ENCODE measurements around the gene EPB41L4B.
"Not testable (repeated sequence)": the region's sequence is repeated elsewhere in the genome, so short reads cannot be mapped to it uniquely, and the experiment has no call there.

EPB41L4B gene

DNA sequence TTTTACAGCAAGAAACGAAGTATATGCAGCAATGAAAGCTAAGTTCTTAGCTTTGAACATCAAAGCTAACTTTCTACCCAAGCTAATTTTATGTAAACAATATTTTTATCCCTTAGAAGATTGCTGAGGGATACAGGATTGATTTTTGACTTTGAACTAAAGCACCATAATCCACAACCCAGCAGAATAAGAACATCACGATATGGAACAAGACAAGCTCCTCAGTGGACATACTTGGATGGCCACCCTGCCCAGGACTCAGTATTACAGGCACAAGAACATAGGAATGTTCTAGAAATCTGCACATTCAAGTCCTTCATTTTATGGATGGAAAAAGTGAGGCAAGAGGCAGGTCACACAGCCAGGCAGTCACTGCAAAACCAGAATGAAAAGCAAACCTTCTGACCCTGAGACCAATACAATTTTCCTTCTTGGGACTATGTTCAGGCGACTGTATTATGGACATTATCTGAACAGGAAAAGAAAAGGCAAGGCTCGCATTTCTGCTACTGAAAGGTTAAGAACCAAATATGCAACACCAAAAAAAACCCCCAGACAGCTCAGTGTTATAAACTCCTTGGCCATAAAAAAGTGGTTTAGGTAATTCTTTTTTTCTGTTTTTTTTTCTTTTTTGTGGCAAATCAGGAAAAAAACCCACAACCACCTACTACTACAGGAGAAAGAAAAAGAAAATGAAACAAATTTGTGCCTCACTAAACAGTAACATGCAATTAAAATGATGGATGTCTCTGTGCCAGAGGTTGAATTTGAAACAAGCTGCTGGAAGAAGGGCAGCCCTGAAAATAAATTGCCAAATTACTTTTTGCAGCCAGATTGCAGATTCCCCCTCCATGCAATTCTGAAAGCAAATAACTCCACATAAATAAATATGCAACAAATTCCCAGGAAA is 25.4 kb downstream of the EPB41L4B start:
- DNase-seq: no peak

DNA sequence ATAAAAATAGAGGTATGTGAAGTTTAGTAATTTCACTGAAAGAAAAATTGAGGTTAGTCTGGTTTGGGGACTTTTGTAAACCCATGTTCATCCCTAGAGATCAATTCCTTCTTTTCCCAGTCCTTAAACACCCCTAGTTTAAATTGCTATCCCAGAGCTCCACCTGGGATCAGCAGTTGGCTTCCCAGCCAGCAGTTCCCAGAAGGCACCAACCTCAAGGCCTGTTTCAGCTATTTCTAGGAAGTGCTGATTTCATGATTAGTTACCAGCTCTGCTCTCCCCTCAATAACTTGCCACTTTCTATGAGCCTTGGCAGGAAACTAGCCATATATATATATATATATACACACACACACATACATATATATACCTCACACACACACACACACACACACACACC is 30.5 kb downstream of the EPB41L4B start:
- no peak for DNase-seq

DNA sequence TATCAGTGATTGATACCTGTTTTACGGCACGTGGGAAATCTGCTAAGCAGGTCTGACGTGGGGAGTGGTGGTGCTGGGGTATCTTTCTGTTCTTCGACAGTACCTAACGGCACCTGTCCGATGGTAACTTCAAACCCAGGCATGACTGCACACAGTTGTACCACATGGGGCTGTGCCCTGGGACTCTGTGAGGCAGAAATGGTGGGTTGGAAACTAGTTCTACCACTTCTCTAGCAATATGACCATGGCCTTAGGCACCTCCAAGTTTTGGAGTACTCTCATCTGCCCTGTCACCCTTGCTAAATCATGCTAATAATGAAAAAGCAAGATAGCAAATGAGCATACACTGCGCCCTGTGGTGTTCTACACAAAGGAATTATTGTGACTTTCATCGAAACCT is 30.9 kb downstream of the EPB41L4B start:
- no peak for DNase-seq

DNA sequence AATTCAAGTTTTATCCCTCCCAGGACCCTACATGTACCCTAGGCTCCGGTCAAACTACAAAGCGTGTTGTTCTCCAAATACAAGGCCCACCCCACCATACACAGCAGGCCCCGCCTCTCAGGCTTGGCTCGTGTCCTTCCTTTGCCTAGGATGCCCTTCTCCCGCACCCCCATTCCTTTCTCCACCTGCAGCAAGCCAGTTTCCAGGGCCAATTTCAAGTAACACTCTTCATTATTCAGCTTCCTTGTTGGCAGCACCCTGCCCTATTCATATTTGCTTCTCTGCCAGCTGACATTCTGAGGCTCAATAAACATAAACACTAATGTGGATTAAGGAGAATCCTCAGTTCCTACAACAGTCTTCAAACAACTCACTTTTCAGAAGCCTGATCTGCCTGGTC is 31.7 kb downstream of the EPB41L4B start:
- DNase-seq: no peak

DNA sequence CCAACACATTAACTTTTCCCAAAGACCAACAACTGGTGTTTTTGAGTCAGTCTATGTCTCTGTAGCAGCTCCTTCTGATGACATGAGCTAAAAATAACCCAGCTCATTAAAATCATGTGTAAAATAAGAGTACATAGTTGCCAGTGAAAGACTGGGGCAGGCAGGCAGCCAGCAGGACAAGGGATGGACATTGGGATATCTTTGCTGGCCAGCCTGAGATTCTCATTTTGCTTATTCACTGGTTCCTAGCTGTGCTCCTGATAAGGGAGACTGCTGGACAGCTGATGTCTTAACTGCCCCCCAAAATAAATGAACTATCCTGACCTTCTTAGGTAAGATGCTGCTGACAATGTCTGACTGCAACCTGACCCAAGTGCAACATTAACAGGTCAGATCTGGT is 33.9 kb downstream of the EPB41L4B start:
- no peak for DNase-seq

DNA sequence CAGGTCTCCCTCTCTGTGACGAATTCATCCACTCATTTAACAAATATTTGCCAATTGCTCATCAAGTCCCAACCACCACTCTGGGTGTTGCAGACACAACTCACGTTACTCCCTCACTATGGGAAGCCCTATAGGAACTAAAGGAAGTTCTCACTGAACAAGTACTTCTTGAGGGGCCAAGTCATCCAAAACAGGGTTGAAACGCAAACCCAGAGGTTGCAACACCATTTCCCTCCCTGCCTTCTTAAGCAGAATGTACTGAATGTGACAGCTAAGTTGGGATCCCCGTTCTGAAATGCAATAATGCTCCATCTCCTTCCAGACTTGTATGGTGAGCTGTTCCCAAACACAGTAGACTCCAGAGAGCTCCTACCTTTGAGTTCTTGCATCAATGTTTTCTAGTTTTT is 34.3 kb downstream of the EPB41L4B start:
- DNase-seq: no peak

DNA sequence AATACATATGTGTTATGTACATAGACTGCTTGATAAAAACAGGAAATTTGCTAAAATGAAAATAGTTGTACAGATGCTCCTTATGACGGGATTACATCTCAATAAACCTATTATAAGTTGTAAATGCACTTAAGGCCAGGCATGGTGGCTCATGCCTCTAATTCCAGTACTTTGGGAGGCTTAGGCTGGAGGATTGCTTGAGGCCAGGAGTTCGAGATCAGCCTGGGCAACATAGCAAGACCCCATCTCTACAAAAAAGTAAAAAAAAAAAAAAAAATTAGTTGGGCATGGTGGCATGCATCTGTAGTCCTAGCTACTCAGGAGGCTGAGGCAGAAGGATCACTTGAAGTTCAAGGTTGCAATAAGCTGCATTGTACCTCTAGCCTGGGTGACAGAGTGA is 37.2 kb downstream of the EPB41L4B start:
- DNase-seq: not testable (repeated sequence)

DNA sequence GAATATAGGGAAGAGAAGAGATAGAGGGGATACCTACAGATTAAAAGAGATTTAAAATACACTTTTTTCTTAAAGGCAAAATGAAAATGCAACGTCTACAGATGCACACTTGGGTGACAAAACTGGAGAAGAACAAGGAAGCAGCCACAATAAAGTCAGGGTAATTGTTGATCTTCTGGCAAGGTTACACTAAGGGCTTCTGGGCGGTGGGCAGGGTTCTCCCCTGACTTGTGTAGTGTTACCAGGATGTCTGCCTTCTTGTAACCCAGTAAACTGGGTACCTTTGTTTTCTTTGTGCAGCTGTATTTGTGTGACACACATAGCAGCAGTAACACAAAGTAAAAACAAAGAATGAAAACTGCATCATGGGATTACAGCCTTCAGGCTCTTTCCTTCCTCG is 37.8 kb downstream of the EPB41L4B start:
- DNase-seq: no peak

DNA sequence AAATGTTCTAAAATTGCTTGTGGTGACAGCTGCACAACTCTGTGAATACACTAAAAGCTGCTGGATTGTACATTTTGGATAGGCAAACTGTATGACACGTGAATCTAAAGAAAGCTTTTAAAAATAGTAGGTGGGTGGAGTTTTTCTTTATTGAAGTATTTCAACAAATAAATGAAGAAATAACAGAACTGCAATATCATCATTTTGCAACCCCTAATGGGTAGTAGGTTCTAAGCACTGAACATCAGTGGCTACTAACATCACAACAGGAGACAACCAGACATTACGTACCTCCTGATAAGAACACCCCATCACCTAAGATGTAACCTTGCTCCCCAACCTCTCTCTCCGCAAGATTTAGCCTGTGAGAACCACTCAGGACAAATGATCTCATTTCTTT is 38.6 kb downstream of the EPB41L4B start:
- DNase-seq: no peak

DNA sequence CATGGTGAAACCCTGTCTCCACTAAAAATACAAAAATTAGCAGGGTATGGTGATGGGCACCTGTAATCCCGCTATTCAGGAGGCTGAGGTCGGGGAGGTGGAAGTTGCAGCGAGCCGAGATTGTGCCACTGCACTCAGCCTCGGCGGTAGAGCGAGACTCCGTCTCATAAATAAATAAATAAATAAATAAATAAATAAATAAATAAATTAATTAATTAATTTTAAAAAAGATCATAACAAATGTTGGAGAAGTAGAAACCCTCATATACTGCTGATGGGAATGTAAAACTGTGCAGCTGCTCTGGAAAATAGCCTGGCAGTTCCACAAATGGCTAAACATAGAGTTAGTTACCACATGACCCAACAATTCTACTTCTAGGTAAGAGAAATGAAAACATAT is 39.3 kb downstream of the EPB41L4B start:
- no peak for DNase-seq

DNA sequence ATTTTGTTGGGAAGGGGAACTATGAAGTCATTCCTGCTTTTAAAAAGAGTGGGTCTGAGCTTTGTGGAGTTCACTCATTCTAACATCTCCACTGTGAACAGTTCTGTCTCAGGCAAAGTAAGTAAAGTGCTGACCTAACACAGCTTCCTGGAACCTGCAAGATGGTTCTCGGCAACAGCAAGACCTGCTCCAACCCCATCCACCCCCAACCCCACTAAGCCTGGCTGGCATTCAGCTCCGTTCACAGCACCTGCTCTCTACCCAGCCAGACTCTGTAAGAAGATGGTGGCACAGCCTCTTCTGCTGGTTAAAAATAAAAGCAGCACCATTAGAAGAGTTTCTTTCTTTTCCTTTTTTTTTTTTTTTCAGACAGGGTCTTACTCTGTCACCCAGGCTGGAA is 42.0 kb downstream of the EPB41L4B start:
- no peak for DNase-seq

DNA sequence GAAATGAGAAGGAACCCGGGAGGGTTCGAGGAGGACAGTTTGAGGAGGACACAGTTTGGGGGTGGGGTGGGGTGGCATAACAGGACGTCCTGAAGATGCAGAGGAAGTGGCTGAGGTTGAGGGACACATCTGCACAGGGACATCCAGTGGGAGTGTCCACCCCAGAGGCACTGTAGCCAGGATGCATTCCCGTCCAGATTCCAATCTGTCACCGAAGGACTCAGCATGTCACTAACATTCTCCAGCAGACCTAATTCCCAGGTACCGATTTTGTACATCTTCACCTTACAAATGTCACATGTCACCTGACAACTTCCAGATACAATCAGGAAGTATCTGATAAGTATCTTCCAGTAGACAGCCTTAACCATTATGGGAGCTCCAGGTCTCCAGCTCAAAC is 42.6 kb downstream of the EPB41L4B start:
- no peak for DNase-seq

DNA sequence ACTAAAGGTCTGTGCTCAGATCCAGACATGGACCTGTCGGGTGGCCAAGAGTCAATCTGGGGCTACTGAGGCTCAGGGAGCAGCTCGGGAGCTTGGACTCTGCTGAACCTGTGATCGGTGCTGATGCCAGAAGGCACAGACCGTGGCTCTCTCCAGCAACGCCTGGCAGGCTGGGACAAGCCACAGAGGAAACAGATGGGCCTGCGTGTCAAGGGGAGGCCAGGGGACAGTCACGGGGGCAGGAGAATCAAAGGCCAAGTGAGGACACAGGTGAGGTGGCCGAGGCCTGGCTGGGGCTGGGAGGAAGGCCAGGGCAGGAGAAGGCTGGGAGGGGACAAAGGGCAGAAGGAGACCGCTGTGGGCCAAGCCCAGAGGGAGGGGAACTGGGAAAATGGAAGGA is 43.4 kb downstream of the EPB41L4B start:
- peak; percentile 28 to 74 for DNase-seq

DNA sequence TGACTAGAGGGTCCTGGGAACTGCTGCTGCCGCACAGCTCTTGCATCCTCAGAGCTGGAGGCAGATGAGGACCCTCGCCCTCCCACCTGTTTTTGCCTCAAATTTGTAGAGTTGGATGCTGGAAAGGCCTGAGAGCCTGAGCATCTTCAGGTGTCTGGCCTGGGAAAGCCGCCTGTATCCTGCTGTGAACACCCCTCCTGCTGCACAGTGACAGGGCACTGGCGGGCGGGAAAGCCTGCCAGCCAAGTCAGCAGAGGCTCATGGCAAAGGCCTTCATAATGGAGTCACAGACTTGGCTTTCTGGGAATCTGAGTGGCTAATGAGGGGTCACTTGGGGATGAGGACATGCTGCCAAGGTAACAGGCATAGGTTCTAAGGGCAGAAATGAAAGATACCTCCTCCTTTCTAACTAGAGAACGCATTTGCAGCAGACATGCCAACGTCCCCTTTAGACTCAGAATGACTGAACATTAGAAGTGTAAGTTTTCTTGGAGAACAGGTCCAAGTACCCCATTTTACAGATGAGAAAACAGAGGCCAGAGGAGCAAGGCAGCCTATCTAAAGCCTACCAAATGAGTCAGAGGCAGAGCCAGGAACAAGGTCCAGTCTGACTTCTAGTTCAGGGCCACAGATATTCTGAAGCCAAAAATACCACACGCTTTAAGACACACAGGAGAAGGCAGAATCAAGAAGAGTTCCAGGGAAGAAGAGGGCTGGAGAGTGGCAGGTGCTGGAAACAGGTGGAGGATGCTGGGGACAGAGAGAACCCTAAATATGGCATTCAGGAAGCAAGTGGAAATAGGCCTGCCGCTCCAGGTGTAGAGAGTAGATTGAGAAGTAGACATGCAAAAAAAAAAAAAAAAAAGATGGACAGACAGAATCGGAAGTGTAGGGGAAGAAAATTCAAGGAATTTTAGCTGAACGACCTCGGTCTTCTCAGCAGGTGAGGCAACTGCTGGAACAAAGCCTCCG is 44.1 kb downstream of the EPB41L4B start:
- DNase-seq: no peak

DNA sequence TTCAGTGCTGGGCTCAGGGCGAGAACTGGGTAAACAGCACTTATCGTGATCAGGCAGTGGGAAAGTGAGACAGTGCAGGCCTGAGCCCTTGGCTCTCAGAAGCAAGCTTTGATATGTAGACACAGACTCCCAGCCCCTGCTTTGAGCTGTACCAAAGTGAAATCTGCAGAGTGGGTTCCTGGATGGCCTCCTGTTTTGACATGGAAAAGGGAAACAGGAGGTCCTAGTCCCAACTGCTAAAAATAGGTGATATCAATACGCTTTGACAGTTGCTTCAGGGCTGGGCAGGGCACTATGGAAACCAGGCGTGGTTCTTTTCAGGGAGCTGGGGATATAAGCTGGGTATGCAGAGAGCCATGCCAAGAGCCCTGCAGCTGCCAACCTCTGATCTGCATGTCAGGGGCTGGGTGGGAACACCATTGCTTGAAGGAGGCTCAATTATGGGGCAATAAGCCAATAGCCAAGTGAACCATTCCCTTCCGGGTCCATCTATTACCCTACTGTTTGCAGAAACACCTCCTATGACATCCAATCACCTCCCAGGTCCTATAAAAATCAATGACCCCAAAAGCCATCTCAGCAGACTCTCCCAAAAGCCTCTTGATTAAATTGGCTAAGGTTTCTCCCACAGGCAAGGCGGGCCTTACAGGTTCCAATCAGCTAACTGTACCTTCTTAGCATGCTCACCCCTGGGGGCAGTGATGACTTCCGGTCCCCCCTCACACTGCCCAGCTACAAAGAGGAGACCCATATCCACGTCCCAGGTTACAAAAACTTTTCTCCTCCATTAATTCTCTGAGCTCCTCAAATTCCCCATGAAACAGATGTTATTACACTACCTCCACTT is 45.8 kb downstream of the EPB41L4B start:
- DNase-seq: no peak

DNA sequence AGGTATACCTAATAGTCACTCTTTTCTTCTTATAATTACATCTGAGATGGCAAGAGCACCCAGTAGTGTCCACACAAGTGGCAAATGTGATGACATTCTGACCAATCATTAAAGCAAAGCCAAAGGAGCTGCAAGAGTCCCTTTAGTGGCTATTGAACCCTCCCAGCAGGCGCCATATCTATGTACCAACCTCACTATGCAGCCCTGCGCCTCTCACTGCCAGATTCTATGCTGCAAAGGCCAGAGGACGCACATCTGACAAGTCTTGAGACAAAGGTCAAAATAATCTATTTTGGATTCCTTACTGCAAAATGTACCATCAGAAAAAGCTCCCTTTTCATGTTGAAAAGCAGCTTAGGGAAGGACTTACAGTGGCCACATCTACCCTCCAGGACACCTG is 47.0 kb downstream of the EPB41L4B start:
- DNase-seq: no peak

DNA sequence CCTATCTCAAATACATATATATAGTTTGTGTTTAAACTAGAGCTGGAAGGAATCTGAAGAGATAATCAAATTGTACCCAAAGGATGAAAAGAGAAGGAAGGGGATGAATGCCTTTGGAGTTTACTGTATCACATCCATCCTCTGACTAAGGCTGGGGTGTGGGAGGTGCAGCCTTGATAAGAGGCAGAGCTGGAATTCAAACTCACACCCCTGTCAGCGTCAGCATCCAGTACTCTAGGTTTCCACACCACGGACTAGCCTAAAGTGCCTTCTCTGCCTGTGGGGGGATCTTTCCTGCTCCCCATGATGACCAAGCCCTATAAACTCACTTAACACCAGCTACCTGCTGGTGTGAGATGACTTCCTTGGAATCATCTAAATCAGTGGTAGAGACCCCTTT is 48.1 kb downstream of the EPB41L4B start:
- DNase-seq: no peak

DNA sequence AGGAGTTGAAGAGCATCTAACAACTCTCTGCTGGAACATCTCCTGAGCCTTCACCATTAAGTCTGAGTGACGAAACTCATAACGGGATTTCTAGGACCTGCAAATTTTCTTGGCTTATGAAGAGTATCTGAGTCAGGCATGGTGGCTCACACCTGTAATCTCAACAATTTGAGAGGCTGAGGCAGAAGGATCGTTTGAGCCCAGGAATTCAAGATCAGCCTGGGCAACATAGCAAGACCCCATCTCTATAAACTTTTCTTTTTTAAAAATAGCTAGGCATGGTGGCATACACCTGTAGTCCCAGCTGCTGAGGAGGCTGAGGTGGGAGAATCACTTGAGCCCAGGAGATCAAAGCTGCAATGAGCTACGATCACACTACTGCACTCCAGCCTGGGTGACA is 48.8 kb downstream of the EPB41L4B start:
- DNase-seq: no peak

DNA sequence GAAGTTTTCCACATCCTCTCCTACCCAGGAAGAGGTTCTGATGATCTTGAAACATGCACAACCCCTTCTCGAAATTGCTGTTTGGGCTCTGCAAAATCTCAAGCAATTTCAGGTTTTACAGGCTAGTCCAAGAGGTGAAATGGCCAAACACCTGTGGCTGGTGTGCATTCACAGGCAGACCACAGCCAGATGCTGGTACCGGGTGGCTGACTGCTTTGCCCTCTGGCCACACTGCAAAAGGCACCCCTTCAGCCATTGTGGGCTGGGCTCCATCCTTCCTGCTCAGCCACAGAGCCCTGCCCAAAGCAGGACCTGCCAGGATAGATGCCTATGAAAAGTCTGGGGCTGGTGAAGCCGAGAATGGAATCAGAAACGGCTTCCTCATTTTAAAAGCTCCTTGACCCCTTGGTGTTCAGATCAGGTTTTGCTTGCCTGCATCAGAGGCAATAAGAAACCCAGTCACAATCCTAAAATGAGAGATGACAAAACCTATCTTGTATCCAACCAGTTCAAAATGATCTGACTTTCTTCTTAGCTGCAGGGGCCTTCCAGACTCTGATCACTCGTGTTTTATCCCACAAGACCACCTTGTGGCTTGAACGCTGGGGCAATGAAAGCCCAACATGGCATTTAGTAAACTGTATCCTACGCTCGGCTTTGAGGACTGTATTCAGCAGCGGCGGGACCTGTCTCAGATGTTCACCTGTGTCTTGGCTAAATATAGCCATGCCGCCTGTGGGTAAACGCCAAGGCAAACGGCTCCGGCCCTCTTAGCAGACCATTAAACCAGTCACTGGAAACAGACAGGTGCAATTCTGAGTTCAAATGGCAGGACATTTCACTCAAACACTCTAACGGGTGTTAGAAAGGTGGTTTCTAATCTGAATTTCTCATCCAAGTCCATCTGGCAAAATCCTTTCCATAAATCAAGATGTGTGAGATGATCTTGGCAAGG is 49.6 kb downstream of the EPB41L4B start:
- DNase-seq: no peak

DNA sequence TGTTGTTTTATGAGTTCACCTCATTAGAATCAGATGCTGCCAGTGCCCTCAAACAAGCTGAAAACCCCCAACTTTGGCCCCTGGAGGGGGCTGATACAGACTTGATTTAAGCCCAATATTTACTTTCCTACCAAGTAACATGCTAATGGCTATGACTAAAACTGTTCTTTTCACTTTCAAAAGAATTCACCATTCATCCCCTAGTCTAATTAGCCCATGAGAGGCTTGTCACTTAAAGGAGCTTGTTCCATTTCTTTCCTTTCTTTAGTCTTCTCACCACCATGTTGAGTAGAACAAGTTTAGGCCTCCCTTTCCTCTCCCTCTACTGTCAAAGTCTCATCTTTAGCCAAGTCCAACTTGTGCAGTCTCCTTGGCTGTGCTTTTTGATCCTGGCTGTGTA is 50.4 kb downstream of the EPB41L4B start:
- DNase-seq: no peak

DNA sequence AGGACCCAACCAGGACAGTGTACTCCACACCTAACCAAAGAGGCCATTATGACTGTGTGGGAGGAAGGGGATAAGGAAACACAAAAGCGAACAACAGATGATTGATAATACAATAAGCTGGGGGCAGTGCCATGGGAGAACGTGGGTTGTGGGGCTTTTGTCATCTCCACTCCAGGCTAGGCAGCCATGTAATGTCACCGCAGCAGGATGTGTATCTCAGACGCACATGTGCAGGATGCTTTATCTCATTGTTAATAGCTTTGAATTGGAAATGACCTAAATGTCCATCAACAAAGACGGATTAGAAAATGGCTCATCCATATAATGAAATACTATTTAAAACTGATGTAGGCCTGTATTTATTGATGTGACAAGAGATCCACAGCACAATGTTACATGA is 51.0 kb downstream of the EPB41L4B start:
- no peak for DNase-seq

DNA sequence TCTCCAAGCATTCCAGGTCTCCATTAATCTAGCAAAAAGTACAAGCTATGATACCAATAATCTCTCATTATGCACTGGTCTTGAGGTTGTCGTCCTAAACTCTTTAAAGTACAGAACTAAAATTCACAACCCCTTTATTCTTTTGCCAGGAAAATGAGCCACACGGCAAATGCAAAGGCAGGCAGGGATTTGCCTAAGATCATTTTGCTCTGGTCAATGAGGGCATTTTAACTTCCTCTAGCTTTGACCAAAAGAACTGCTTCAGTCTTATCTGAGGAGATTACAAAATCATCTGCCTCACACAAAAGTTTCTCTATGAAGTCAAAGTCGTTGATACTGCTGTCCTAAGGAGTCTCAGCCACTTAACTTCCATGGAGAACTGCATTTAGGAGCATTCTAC is 51.8 kb downstream of the EPB41L4B start:
- DNase-seq: no peak
